ENCODE data around the gene PDGFD.

DNA sequence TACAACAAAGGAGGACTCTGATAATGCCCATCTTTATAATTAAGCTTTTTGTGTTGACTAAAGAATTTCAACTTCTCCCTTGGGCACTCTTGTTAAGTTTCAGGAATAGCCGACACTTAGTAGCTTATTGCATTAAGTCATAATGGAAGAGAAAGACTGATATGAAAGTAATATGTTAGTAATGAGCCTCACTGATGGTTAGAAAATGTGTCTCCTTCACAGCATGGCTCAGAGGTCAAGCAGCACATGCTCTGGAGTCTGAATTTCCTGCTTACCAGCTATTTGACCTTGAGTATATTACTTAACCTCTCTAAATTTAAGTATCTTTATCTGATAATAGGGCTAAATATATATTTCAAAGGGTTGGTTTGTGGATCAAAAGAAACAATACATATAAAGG is 39.0 kb downstream of the PDGFD start:
- no peak for TF ChIP-seq CTCF (conservative IDR thresholded peaks at IDR 0.05; ENCODE audit: low read depth in 2 of 2)
- no peak for TF ChIP-seq REST (IDR thresholded peaks at IDR 0.05; ENCODE audit: unreplicated experiment)
- TF ChIP-seq ETS1 (IDR thresholded peaks at IDR 0.05), result no peak
- no peak for TF ChIP-seq POLR2AphosphoS5 (IDR thresholded peaks at IDR 0.05; ENCODE audit: low read depth)
- no peak for TF ChIP-seq CREB1 (CRISPR knock-in tag; IDR thresholded peaks at IDR 0.05; ENCODE audit: low read depth)
- TF ChIP-seq EZH2phosphoT487 (IDR thresholded peaks at IDR 0.05; ENCODE audit: unreplicated experiment), result no peak
- no peak for TF ChIP-seq EZH2 (IDR thresholded peaks at IDR 0.05; ENCODE audit: low read depth, unreplicated experiment)
- TF ChIP-seq JUNB (IDR thresholded peaks at IDR 0.05; ENCODE audit: unreplicated experiment), result no peak
- TF ChIP-seq NANOG (IDR thresholded peaks at IDR 0.05; ENCODE audit: borderline replicate concordance), result no peak
- TF ChIP-seq ZNF462 (CRISPR knock-in tag; IDR thresholded peaks at IDR 0.05), result no peak
- TF ChIP-seq ZNF114 (CRISPR knock-in tag; IDR thresholded peaks at IDR 0.05), result no peak
- no peak for TF ChIP-seq STAT1 (IDR thresholded peaks at IDR 0.05; ENCODE audit: unreplicated experiment)
